ENCODE data around the gene IL18R1. TPM values are rescaled to one million over a fixed set of nuclear protein-coding genes. Genes with fewer than 3 reads are reported as not detected.

The IL18R1 gene
- total and polyA plus RNA-seq, 9 of the 15 experiments (the other 6 are each of a cell fraction or from before 2014, with no cell fraction given): 0.55 to 10.0 (median 2.5) TPM

DNA sequence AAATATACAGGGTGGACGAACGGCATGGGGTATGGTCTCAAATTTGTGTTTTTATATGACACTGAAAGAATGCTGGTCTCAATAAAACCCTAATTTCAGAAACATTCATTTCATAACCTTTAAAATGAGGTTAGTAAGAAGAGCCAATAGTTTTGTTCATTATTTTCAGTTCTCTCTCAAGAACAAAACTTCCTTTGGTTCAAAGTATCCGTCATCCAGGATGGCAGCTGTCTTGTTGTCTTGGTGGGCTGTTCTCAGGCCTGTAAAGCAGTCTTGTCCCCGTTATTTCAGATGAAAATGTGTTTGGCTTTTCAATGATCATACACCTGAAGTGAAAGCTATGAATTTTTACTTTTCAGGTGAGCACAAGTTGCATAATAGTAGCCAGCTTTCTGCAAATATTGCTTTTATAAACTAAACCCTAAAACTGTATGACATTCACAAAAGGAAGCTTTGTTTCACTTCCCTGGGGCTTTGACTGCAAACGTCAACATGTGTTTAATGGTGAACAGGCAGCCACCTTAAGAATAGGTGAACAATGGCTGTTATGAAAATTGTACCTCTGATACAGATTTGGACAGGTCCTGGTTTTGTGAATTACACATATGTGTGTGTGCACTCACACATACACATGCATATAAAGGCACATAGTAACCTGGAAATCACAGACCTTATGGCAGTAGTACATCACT, 70.0 kb downstream of the IL18R1 start (continued):
- no peak for TF ChIP-seq SPI1 (IDR thresholded peaks at IDR 0.05; ENCODE audit: borderline replicate concordance, low read depth, low read length)
- TF ChIP-seq RCOR1 (IDR thresholded peaks at IDR 0.05; ENCODE audit: borderline replicate concordance in 1 of 2, low read depth in 2 of 2, low read length in 2 of 2): no peak

- FAIRE-seq (no peak), DNase-seq (ENCODE audit: extremely low read depth in 1 of 4, low spot score in 3 of 4) (no peak), ATAC-seq (no peak)
- 0 out of 2 replicates have a peak overlapping the region, but pooled peaks have one; percentile 12 for H2AFZ ChIP-seq (ENCODE audit: low read depth, low read length)
- H3K27me3 ChIP-seq (ENCODE audit: control insufficient read depth in 2 of 2, insufficient read depth in 2 of 2, low read length in 2 of 2): no peaks in the 10 kb centered on the region
- no peak overlapping the region for H3K9ac ChIP-seq (ENCODE audit: insufficient read depth in 1 of 2, low read depth in 2 of 2, low read length in 2 of 2)
- intact Hi-C loops (cut with micrococcal nuclease): no loop called here
- H3K36me3 ChIP-seq (ENCODE audit: control insufficient read depth, insufficient read depth, low read length): no peaks in the 10 kb centered on the region
- peaks cover 2 to 16% of the 10 kb centered on the region in 2 experiments; a peak in 4 of 5 replicates for H3K4me1 ChIP-seq (replicated peaks in 1 of 2; ENCODE audit: control insufficient read depth in 2 of 2, insufficient read depth in 2 of 2, low read length in 2 of 2)
- H3K9me3 ChIP-seq (replicated peaks; ENCODE audit: control insufficient read depth, insufficient read depth, low read depth, low read length): no peaks in the 10 kb centered on the region
- ChIA-PET CTCF (ENCODE audit: low intra/inter-chr PET ratio) (no interaction called here), POLR2A (interaction anchor here (0.6 to 0.9 kb wide), 3 partner anchors 69 to 333 kb away, joined by 3 read pairs; no protein-coding TSS in a partner anchor)
- H3K4me2 ChIP-seq (ENCODE audit: insufficient read depth, low read length): no peak overlapping the region
- no peak overlapping the region for H3K4me3 ChIP-seq
- BruUV-seq (replicated peaks): no TSS peak
- in situ Hi-C loops (cut with MboI): no loop called here
- H3K27ac ChIP-seq (ENCODE audit: extremely low read depth, low read depth, low read length): no peak overlapping the region
- no peaks in the 10 kb centered on the region for H3K79me2 ChIP-seq (ENCODE audit: control insufficient read depth, insufficient read depth, low read length)
- 0% methylated on average over 1 of the region's 1 CpG for whole genome bisulfite sequencing (ENCODE audit: insufficient coverage, low coverage, missing lambda C conversion rate)
- H4K20me1 ChIP-seq (replicated peaks; ENCODE audit: control insufficient read depth, insufficient read depth, low read length): no peaks in the 10 kb centered on the region
- no peaks in the 10 kb centered on the region for H3K9me1 ChIP-seq (ENCODE audit: control insufficient read depth, insufficient read depth, low read length)
- TF ChIP-seq ZNF316 (IDR thresholded peaks at IDR 0.05): peak; percentile 92
- TF ChIP-seq RNF2 (IDR thresholded peaks at IDR 0.05): no peak
- TF ChIP-seq MAFF (IDR thresholded peaks at IDR 0.05; ENCODE audit: low read length): peak; percentile 58
- TF ChIP-seq ZBTB9 (CRISPR knock-in tag; IDR thresholded peaks at IDR 0.05): no peak
- TF ChIP-seq, protein P1, sequence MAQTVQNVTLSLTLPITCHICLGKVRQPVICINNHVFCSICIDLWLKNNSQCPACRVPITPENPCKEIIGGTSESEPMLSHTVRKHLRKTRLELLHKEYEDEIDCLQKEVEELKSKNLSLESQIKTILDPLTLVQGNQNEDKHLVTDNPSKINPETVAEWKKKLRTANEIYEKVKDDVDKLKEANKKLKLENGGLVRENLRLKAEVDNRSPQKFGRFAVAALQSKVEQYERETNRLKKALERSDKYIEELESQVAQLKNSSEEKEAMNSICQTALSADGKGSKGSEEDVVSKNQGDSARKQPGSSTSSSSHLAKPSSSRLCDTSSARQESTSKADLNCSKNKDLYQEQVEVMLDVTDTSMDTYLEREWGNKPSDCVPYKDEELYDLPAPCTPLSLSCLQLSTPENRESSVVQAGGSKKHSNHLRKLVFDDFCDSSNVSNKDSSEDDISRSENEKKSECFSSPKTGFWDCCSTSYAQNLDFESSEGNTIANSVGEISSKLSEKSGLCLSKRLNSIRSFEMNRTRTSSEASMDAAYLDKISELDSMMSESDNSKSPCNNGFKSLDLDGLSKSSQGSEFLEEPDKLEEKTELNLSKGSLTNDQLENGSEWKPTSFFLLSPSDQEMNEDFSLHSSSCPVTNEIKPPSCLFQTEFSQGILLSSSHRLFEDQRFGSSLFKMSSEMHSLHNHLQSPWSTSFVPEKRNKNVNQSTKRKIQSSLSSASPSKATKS (CRISPR knock-in tag; IDR thresholded peaks at IDR 0.05): no peak
- no peak for TF ChIP-seq NCOA4 (IDR thresholded peaks at IDR 0.05; ENCODE audit: partially characterized antibody)
- TF ChIP-seq CTBP1 (IDR thresholded peaks at IDR 0.05; ENCODE audit: borderline replicate concordance): no peak
- peak; percentile 82 for TF ChIP-seq C11orf30 (IDR thresholded peaks at IDR 0.05; ENCODE audit: low read depth)
- TF ChIP-seq MYNN (IDR thresholded peaks at IDR 0.05): no peak
- no peak for TF ChIP-seq MYNN (CRISPR knock-in tag; IDR thresholded peaks at IDR 0.05)
- TF ChIP-seq SRF (CRISPR knock-in tag; IDR thresholded peaks at IDR 0.05): no peak
- 0 out of 2 replicates have a peak, but pooled peaks have one; percentile 47 for TF ChIP-seq ZNF75A (CRISPR knock-in tag; IDR thresholded peaks at IDR 0.05)
- peak; percentile 87 for TF ChIP-seq MAFG (tag; conservative IDR thresholded peaks at IDR 0.05)
- no peak for TF ChIP-seq SRSF1 (IDR thresholded peaks at IDR 0.05; ENCODE audit: low read depth, low read length)
- TF ChIP-seq TCF7L2 (IDR thresholded peaks at IDR 0.05; ENCODE audit: low read depth, low read length): no peak
- TF ChIP-seq ZNF24 (IDR thresholded peaks at IDR 0.05): no peak
- no peak for TF ChIP-seq ZNF311 (CRISPR knock-in tag; IDR thresholded peaks at IDR 0.05)
- TF ChIP-seq, protein P2, sequence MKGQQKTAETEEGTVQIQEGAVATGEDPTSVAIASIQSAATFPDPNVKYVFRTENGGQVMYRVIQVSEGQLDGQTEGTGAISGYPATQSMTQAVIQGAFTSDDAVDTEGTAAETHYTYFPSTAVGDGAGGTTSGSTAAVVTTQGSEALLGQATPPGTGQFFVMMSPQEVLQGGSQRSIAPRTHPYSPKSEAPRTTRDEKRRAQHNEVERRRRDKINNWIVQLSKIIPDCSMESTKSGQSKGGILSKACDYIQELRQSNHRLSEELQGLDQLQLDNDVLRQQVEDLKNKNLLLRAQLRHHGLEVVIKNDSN (CRISPR knock-in tag; IDR thresholded peaks at IDR 0.05): no peak
Measured at GRCh38 chr2:102427249-102427648, 71.7 kb downstream of the IL18R1 start.

Measured in K562 (cell line).